ENCODE results near the gene ARMH3.

Gene ARMH3

DNA sequence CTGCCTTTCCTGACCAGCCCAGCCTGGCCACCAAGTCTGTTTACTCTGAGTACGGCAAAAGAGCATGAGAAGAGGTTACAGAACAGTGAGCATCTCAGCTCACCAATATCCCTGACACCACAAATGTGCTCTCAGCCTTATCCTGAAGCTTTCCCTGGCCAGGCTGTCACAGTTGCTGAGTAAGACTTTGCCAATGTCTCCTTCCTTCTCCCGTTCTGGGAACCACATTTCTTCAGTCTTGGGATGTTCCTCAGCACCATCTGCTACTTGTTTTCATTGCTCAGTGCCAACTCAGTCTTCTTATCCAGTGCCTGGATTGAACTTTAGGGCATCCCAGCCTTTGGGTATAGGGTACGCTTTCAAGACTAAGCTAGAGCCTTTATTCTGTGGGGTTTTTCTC is 205.2 kb downstream of the ARMH3 start:
- no peak for DNase-seq

GRCh38 chr10:101848894-101849351 is 207.1 kb downstream of the ARMH3 start:
- DNase-seq, result no peak

DNA sequence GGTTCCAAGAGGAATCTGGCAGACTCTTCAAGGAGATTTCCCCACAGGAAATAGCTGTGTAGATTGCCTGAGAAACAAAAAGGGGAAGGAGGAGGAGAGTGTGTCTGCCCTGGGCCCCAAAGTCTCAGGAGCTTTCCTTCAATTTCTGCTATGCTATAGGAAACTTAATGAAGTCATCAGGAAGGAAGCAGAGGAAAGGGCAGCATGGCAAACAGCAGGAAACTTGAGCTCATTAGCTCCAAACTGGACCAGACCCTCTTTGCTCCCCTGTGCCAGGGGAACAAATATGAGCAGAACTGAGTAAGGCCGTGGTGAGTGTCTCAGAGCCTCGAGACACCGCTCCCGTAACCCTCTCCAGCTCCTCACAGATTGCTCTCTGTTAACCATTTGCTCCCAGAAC is 207.6 kb downstream of the ARMH3 start:
- DNase-seq, result no peak

GRCh38 chr10:101845893-101846292 is 210.1 kb downstream of the ARMH3 start:
- no peak for DNase-seq

DNA sequence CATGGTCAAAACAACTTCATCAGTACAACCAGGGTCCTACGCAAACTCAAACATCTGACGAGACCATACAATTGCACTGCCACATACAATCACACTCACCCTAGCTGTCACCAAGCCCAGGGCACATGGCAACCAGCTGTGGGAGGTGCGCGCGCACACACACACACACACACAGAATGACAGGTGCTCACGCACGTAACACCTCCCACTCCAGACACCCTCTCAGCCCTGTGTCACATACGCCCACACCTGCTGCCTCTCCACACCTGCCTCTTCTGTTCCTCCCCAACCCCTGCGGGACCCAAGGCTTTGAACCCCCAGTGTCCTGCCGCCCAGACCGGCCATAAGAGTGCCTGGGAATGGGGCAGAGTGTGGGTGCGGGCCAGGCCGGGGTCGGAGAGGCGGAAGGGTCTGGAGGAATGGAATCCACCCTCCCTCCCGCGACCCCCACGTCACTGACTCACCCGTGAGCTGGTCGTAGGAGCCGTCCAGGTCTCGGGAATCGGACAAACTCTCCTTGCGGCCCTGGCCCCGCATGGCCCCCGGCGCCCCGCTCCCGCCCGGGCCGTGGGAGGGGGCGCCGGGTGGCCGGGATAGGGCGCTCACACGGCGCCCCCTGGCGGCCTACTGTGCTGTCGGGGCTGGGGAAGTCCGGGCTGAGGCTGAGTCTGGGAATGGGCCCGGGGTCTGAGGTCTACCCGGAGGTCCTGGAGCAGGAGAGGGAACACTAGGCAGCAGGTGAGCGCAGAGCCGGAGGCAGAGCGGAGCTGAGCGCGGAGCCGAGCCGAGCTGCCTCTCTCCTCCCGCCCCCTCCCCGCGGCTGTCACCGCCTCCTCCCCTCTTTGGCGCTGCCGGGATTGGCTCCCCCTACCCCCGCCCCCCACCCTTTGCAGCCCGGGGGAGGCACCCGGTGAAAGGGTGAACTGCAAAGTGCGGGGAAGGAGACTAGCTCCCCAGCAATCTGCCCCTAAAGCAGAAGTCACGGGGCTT is 212.6 kb downstream of the ARMH3 start, which contains the start of gene KCNIP2:
KCNIP2 (minus strand) TSS at position 769 of the 990 bp plus-strand sequence; CDS start at position 537, 232 bp downstream.
- DNase-seq, result peak; percentile 73

- DNase-seq, result no peak
Measured at GRCh38 chr10:101841826-101842225, 214.1 kb downstream of the ARMH3 start.

GRCh38 chr10:101840741-101841453 is 215.1 kb downstream of the ARMH3 start:
- peak; percentile 71 for DNase-seq

DNA sequence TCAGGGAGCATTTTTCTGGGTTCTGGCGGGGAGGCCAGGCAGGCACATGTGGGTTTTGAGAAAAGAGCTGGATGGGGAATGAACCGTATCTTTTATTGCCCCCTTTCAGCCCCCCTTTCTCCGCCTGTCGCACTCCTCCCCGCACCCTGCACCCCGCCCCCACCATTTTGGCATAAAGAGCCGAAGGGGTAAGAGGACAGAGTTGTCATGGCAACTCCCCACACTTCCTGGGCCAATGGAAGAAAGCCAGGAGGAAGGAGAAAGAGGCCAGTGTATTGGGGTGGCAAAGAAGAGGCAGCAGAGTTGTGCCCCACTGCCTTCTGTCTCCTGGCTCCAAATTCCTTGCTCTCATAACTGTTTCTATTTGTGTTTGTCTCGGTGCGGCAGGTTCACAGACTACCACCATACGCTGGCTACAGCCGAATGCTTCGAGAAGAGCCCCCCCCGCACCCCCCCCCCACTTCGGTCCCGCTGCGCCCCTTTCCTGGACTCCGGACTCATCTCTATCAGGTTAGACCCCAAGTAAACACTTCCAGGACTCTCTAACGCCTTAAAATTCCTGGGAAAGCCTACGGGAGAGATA is 215.8 kb downstream of the ARMH3 start:
- peak; percentile 23 for DNase-seq

DNA sequence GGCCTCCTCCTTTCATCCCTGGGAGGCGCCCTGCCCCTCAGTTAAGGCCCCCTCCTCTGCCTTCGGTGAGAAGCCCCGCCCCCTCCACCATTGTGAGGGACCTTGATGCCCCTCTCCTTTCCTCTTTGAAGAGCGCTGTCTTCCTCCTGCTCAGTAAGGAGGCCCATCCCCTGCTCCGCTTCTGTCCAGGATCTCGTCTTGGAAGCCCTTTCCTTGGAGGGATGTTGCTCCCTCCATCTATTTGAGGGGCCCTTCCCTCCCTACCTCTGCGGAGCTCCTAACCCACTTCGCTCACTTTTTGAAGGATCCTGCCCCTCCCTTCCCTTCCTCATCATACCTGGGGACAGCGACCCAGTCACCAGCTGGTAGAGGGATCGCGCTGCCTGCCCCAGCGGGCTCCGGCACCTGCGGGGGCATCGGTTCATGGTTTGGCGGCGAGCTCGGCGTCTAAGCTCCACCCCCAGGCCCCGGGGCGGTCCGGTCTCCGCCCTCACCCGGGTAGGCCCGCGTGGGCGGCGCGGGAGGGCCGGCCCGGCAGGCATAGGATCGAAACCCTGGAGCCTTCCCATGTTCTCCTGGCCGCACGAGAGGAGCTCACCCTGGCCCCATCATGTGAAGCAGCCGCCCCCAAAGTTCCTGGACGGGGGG is 216.4 kb downstream of the ARMH3 start:
- DNase-seq, result peak; percentile 65

DNA sequence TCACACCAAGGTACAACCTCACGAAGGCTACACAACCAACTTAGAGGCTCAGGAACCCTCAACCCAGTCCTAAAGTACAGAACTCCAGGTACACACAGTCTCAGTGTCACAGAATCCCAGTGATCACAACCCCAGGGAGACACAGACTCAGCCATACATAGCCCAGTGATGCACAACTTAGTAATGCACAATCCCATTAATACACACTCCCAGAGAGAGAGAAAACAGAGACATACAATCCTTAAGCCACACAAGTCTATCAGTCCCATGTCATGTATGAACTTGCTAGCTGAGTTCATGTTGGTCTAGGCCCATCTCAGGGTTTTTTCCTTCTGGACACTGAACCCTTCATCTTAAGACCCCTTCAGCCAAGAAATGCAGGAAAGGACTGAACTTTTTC is 217.0 kb downstream of the ARMH3 start:
- no peak for DNase-seq

- no peak for DNase-seq
Measured at GRCh38 chr10:101838416-101838970, 217.5 kb downstream of the ARMH3 start.

DNA sequence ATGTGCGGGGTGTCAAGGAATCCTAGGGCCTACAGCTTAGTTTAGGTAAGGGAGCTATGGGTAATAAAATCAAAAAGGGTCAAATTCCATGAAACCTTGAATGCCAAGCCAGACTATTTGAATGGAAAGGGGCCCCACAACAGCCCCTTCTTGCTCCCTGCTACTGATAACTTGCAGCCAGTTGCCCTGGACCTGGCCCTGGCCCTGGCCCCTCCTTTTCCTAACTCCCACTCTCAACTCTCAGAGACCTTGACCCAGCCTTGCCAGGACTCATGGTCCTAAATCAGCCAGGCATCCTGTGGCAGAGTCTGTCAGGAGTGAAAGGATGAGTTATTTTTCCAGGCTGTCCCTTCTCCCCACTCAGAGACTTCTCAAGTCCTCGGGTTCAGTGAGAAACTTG is 218.2 kb downstream of the ARMH3 start:
- no peak for DNase-seq

DNA sequence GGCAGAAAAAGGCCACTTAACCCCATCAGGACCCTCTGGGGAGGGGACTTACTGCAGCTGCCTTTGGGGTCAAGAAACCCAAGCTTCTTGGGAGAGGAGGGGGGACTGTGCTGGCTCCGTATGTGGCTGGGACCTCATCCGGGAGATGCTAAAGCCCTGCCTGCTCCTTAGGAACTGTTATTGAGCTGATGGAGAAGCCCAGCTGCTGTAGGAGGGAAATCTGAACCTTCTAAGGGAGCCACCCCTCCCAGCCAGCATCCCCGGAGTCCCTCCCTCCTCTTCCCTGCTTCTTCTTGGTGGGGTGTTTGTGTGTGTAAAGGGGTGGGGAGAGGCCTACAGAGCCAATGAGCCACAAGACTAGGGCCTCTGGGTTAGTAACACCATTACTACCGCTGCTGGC is 220.6 kb downstream of the ARMH3 start:
- no peak for DNase-seq

DNA sequence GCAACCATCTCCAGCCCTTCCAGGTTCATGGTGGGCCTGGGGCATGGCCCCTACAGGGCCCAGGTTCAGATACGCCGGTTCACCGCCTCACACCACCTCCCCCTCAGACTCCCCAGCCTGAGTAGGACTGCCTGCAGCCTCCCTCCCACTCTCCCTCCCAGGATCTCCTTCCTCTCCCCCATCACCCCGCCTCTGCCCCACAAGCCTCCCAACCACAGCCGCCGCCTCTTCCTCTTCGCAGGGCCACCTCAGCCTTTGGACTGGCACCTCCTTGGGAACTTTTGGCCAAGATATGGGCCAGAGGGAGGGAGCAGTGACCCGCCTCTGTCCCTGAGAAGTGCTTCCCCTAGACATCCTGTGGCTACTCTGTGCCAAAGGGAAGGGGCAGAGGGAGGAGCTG is 221.6 kb downstream of the ARMH3 start:
- no peak for DNase-seq

GRCh38 chr10:101833466-101833865 is 222.5 kb downstream of the ARMH3 start:
- no peak for DNase-seq

DNA sequence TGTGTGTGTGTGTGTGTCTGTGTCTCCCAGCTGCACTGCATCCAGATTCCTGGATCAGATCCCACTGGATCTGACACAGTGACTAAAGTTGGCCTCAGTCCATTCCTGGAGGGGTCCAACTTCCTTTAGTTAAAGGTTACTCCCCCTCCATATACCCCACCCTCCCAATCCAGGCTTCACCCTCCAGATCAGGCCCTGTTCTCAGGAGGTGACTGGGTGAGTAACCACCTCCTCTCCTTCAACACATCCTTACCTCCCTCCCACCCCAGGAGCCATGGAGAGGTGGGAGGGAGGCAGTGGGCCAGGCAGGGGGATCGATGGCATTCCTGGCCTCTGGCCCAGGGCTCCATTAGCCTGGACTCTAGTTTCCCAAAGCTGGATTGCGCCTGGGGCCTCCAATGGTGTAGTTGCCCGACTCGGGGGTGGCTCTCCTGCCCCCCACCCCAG is 223.6 kb downstream of the ARMH3 start:
- no peak for DNase-seq

GRCh38 chr10:101831169-101831811 is 224.7 kb downstream of the ARMH3 start:
- DNase-seq, result no peak

- peak; percentile 95 for DNase-seq
Measured at GRCh38 chr10:101830322-101831168, 225.4 kb downstream of the ARMH3 start.

DNA sequence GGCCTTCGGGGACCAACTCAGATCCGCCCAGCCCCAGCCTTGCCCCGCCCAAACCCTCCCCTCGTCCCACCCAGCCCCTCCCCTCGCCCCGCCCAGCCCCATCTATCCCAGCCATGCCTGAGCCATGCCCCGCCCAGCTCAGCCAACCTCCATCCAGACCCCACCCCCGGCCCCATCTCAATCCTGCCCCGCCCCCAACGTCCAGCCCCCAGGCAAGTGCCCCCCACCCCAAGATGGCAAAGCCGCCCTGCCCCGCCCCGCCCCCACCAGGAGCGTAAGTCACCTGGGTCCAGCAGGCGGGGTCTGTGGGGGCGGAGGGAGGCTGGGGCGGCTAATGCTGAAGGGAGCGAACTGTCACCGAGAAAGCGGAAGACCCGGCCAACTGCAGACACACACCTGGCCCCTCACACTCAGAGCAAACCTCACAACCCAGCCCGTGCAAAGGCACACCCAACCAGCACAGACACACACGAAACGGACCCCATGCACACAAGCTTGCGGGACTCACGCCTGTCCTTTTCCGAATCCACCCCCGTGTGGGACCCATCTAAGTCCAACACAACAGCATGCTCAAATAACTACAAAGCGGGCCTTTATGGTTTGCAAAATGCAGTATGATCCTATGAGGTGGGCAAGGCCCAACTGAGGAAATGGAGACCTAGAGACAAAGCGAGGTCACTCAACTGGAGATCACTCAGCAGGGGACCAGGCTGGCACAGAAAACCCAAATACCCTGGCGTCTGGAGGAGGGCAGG is 226.2 kb downstream of the ARMH3 start:
- peak; percentile 69 for DNase-seq

Data from activated naive CD4-positive, alpha-beta T cell treated with anti-CD3 and anti-CD28 coated beads, Interleukin-2, amount 50 U/mL, for 16 hours (primary cell).